Superior temporal gyrus (tissue), 1 donor: Measurements from ENCODE around the gene ASXL3.

ENCODE experiments used
- DNase-seq: peaks from one replicate; pipeline ENCODE4 v3.0.0-alpha.2; 2016; ENCODE audit errors: extremely low spot score

ASXL3 gene

DNA sequence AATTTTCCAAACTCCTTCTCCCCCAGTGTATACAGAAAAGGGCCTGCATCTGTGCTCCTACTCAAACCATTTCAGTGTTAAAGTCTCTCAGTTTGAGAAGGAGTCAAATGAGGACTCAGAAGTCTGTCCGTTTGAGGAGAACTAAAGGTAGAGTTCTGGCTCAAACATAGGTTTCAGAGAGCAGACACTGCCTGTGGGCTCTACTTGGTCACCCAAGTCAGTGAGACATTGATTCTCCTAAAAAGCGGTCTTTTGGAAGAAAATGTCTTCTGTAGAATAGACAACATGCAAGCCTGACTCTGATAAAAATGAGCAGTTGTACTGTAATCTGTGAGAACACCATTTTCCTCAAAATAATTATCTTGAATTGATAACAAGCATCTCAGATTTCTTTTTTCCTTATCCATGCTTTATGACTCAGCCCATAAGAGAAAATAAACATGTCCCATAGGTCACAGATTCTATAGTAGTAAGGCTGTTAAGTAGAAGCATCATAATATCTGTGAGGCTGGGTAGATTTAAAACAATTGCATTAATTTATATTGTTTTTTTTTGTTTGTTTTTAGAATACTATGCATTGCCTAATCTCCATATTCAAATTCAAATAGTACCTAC lies 82.8 kb downstream of the ASXL3 start:
- DNase-seq, result no peak

DNA sequence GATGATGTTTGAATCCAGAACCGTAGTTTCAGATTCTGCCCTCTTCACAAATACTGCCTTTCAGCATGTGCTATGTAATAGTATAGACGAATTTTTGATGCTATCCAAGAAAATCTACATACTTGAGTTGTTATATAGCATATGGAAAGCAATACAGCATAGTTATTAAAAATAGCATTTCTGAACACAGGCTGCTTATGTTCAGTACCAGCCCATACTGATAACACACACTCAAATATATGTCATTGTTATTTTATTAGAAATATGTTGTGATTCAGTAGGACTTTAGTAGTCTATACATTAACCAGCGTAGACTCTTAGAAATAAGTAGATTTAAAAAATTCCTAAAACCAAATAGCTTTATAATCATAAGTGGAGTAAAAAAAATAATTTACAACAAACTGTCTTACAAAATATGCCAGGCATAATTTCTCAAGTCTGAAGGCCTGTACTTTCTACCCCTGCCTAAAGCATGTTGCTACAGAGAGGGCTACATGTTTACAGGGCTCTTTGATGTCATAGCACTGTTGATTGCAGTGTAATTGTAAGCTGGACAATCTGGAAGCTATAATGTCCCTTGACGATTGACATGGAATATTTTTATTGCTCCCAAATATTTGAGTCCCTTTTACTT lies 86.3 kb downstream of the ASXL3 start:
- no peak for DNase-seq

DNA sequence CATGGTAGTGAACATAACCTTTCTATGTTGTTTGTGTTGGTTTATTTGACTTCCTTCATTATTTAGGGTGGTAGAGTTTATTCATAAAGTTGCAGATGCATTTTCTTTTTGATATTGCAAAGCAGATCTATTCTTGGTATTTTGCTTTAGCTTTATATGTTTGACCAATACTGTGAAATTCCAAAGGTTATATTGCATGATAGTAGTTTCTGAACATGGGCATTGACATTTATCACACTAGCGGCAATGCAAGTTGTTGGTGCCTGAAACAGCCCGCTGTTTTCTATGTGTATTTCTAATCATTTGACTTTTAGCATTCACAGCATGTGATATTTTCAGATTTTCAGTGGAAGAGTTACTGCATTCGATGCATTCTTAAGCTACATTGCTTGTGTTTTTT lies 87.2 kb downstream of the ASXL3 start:
- DNase-seq, result no peak

DNA sequence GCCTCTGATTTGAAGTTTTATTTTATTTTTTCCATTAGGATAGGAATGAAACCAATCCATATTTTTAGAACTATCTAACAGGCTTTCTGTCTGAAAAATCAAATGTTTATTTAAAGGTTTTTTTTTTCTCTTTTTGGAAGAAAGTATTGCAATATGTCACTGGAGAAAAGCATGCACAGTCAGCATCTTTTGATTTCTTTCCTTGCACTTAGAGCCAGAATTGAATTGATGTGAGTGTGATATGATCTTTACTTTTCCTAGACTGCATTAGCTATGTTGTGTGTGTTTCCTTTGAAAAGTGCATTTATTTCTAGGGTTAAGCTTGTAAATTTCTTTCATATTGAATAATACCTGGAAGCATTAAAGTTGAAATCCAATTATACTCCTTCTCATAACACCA lies 87.6 kb downstream of the ASXL3 start:
- no peak for DNase-seq

DNA sequence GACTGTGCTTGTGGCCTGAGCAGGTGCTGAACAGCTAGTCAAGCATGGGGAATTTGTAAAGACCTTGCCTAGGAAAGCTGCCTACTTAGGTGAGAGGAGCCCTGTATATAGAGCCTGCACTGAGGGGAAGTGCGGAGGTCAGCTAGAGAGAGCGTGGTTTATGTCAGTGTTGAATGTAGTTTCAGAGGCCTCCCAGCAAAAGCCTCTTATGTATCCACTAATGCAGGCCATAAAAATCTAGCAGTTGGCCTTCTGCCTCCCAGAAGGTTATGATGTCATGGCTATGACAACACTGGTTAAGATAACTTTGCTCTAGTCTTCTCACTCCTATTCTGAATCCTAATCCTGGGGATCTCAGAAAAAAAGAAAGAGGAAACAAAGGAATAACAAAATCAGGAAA lies 88.9 kb downstream of the ASXL3 start:
- no peak for DNase-seq

DNA sequence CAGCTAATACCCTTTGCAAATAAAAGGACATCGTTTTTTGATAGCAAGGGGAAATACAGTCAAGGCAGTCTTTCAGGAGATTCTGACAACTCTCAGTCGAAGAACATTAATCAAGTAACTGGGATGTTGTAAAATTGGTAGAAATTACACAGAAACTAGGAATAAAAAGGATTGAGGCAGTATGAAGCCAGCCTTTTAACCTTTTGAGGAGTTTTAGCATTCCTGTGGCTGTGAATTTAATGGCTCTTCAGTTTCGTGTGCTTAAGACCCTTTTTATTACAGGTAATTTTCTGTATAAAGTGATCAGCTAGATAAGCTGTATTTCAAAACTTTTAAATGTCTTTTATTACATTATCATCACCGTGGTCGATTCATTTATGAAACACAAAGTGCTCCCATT lies 91.6 kb downstream of the ASXL3 start:
- no peak for DNase-seq

DNA sequence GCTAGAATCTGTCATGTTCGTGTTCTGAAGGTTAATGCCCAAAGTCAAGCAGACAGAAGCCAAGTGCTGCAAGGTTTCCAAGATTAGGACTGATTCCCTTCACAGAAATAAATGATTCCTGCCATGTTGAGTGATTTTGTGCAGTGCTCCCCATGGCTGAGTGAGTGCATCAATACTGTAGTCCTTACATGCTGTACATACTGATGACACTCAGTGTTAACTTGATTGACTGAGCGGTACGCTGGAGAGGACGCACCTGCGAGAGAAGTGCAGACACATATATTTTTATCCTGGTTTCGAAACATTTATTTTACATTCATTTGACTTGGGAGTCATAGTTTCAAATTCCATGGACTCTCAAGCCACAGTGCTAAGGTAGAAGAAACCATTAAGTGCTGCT lies 92.0 kb downstream of the ASXL3 start:
- peak; percentile 9 for DNase-seq

DNA sequence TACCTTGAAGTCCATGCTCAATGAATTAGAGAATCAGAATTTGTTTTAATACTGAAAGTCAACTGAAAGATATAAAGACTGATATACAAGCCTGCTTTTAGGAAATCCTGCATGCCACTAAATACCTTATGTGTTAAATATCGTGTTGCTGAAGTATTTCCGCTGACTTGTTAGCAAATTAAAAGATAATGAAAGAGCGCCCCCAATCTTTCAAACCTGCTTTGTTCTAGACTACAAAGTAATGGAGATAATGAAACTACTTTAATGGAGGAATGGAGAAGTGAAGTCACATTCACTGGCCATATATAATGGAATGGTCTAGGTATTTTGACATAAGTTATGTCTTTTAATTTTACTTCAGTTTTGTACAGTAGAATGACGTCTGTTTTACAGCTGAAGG lies 95.7 kb downstream of the ASXL3 start:
- DNase-seq, result no peak

DNA sequence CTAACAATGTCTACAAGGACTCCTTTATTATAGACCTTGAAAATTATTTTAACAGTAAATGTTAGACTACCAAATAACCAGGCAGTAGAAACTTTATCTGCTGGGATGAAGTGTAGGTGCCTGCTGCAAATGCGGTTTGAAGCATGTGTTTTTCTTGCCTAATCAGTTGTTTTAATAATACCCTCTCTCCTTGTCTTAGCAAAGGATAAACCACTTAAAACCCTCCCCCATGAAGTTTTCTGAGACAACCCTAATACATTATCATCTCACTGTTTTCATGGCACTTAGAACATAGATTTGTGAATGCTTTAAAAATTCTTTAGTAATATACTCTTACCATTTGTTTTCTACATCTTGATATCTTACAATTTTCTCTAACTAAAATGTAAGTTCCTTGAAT lies 98.6 kb downstream of the ASXL3 start:
- DNase-seq, result no peak

DNA sequence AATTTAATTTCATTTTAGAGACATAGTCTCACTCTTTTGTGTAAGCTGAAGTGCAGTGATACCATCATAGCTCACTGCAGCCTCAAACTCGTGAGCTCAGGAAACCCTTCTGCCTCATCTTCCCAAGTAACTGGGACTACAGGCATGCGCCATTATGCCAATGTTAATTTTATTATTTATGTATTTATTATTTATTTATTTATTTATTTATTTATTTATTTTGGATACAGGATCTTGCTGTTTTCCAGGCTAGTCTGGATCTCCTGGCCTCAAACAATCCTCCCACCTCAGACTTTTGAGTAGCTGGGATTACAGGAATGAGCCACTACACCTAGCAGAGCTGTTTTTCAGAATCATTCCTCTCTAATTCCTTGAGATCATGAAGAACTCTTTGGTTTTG lies 99.9 kb downstream of the ASXL3 start:
- no peak for DNase-seq

DNA sequence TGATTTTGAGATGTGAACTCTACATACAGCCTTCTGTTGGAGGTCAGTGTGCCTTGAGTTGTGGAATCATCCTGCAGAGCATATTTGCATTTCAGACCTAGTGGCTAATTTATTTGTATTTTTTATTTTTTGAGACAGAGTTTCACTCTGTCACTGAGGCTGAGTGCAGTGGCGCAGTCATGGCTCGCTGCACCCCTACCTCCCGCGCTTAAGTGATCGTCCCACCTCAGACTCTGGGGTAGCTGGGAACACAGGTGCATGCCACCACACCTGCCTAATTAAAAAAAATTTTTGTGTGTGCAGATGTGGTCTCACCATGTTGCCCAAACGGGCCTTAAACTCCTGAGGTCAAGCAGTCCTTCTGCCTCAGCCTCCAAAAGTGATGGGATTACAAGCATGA lies 104.4 kb downstream of the ASXL3 start:
- DNase-seq, result no peak

DNA sequence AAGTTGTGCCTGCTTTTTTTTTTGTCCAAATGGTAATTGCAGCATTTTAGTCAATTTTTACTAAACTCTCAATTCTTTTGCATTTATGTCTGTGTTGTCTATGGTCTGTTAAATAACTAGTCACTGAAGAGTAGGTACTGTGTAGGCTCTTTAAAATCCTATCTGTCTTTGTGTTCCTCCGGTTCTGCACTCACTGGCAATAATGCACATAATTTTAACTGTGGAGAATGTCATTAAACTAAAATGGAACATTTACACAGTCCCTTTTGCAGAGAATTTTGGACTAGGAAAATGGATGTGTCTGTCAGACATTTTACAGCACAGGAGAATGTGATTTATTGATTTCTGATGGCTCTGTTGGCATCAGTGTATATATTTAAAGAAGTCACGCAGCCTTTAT lies 116.6 kb downstream of the ASXL3 start:
- DNase-seq, result no peak

DNA sequence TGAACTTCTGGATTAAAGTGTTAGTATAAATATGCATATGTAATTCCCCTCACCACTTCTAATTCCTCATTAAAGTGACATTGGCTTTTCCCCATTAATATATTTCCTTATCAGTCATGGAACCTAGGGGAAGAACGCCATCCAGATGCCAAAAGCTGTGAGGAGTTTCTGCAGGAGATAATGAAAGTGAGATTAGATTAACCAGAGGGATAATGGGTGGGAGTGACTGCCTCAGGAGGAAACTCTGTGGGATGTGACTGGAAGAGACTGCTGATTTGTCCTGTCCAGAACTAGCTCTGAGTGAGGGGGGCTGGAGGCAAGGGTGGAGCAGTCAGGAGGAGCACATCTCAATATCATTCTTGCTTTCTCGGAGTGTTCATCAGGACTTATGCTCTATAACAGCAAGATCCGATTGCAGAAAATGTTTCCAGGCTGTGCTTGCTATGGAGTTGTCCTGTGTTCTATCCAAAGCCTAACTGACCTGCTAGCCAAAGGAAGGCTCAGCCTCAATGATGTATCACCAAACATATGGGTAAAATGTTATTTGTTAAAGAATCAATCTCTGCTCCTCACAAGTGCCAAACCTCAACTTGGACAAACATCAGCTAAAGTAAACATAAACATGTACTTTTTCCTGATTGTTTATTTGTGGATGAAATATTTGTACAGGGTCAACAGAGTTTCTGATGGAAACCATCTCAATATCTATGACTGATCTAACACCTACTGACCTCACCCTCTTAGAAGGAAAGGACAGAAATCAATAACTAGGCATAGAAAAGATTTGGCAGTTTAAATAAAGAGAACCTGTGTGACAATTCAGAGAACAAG lies 118.5 kb downstream of the ASXL3 start:
- no peak for DNase-seq

DNA sequence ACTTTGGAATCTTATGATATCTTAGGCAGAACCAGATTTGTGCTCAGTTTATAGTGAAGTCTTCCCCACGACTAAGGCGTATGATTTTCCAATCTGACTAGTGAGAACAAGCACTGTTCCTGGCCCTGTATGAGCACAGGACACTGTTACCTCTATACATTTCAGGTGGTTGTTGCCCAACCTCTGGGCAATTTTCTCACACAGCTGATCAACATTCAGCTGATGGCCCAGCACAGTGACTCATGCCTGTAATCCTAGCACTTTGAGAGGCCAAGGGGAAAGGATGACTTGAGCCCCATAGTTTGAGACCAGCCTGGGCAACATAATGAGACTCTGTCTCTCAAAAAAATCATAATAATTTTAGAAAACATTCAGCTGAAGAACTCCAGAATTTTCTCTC lies 119.5 kb downstream of the ASXL3 start:
- DNase-seq, result no peak

DNA sequence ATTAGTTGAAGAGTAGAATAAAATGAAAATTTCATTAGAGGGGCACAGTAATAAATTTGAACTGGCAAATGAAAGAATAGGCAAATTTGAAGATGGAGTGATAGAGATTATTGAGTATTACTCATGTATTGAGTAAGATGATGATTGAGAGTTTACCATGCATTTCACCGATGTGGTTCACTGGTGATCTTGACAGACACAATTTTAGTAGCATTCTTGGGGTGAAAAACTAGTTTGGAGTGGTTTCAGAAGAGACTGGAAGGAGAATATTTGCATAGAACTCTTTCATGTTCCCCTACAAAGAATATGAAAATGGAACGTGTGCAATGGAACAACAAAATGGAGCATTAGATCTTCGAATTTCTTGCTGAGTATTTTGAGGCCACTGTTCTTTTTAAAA lies 121.4 kb downstream of the ASXL3 start:
- no peak for DNase-seq

DNA sequence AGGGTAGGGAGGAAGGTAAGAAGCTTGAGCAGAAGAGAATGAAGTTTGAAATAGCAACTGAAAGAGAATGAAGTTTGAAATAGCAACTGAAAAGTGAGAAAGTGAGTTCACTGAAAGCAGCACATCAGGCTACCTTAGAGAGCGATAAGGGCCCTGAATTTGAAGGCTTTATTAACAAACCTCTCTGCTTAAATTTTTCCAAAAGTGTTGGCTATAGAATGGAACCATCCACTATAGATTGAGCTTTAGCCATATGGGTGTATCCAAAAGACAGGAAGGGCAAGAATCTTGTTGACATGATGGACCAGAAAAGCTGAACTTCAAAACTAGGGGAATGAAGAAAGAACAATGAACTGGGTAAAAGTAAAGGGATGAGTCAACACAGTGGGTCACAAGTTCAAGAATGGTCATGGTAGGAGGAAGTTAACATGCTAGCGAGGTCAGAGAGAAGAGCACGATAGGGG lies 122.5 kb downstream of the ASXL3 start:
- DNase-seq, result no peak

DNA sequence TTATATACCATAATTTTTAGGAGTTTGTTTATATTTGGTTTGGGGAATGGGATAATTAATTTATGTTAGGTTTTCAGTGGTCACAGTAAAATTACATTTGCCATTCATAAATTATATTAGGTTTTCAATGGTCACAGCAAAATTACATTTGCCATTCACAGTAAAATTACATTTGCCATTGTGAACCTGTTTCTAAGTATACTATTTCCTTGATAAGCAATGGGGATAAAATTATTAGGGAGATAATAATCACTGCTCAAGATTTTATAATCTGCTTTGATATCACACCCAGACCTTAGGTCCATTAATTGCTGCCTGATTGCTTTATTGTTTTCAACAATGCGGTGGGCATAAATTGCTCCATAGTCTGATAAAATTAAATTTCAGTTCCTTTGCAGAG lies 124.6 kb downstream of the ASXL3 start:
- DNase-seq, result no peak

DNA sequence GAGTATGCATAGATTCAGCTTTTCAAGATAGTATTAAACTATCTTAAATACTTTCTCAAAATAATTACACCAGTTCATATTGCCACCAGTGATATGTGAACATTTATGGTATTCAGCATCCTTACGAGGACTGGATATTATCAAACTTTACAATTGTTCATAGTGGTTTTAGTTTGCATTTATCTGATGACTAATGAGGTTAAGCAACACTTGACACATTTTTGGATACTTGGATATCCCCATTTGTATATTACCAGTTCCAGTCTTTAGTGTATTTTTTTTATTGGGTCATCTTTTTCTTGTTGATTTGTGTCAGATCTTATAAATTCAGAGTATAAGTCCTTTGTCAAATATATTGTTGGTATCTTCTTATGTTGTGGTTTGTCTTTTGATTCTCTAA lies 128.4 kb downstream of the ASXL3 start:
- DNase-seq, result no peak

DNA sequence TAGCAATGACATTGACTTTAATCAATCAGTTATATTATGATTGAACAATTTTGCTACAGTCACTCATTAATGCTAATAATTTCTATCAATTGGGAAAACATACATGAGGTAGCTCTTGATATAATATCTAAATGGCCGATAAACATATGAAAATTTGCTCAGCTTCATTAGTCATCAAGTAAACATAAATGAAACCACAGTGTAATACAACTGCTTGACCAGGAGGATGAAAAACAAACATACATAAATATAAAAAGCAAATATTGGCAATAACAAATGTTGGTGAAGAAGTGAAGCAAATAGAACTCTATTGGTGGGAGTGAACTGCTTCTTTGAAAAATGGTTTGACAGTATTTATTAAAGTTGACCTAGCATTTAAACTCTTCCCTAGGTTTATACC lies 130.9 kb downstream of the ASXL3 start:
- DNase-seq, result no peak

DNA sequence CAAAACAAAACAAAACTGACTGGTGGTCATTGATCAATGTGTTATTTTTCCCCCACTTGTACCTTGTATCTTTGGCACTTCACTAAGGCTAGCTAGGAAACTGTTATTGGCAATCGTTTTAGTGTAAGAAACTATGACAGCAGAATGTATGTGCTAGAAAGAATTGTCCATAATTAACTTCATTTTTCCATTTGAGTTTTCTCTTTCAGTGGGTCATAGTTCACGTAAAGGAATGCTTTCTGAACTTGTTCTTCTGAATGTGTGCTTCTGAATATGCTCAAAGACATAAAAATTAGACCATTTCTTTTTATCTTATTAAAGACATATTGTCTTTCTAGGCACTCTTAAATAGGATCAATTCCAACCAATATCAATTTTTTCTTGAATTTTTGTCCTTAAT lies 132.2 kb downstream of the ASXL3 start:
- DNase-seq, result no peak

DNA sequence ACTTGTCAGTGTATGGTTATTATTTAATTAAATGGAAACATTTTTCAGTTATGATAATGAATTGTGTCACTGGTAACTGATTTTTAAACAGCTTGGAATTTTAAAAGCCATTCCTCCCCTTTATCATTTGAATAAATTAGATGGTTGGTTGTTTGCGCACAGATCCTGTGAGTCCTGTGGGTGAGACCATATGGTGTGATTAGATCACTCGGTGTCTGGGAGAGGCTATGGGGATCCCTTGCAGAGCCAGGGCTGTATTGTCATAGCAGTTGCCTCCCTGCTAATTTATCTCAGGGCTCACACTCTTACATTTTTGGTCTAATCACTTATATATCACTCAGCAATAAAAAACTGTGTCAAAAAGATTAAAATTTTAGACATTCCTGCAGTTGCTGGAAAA lies 133.5 kb downstream of the ASXL3 start:
- no peak for DNase-seq

DNA sequence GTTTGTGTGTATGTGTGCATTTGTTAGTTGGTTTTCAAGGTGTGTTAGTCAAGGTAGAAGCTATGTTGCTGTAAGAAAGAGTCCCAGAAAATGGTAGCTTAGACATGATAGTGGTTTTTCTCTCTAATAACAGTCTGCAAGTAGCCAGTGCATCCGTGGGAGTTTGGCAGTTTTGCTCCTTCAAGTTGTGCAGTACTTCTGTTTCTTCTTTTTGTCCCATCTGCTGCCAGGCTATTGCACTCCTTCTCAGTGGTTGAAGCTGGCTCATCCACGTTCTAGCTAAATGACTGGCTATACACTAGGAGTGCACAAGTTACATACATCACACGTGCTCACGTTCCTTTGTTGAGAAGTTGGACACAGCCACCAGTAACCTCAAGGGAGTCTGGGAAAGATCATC lies 134.7 kb downstream of the ASXL3 start:
- DNase-seq, result no peak

DNA sequence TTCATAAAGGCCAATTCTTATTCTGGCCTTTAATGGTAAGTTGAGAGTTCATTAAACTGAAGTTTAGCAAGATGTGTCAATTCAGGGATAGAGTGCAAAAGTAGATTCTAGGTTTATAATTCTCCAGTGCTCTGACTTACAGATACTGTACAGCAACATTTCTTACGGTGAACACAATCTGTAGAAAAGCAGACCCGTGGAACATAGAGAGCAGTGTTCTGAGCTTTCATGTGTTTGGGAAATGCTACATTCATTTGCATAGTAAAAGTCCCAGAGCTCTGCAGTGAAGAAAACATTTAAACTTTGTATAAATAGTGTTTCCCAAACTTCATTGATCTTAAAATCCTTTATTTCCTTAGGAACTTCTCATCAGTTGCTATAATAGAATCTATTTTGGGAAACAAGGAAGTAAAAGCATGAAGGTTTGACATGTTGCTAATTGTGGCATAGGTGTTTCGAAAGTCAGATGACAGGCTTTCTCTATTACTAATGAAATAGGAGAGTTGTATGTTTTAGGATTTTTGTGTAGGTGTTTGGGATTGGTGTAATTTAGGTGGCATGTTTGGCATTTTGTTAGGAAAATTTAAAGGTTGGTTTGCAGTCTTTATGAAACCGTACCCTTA lies 138.2 kb downstream of the ASXL3 start:
- DNase-seq, result no peak
